Coronary artery (tissue), 2 donors: ENCODE measurements around the gene RING1.

Experiments used
- DNase-seq: peaks from one replicate; pipeline ENCODE4 v3.0.0-alpha.2; 2017; ENCODE audit warnings: low spot score
- H3K27ac ChIP-seq, 2 donors: fragments of 200-600 bp; sonication (generic); one replicate each; pipeline ENCODE4 v1.5.1; 2016 to 2019
- H3K4me3 ChIP-seq: fragments of 200-600 bp; sonication (generic); 2 replicates; pipeline ENCODE4 v1.5.1; 2016; ENCODE audit warnings: mild to moderate bottlenecking, moderate library complexity
- CTCF ChIP-seq: fragments of 200-600 bp; sonication (generic); IDR thresholded peaks from one replicate; pipeline ENCODE4 v1.5.1; 2019; ENCODE audit warnings: antibody characterized with exemption

Gene RING1

DNA sequence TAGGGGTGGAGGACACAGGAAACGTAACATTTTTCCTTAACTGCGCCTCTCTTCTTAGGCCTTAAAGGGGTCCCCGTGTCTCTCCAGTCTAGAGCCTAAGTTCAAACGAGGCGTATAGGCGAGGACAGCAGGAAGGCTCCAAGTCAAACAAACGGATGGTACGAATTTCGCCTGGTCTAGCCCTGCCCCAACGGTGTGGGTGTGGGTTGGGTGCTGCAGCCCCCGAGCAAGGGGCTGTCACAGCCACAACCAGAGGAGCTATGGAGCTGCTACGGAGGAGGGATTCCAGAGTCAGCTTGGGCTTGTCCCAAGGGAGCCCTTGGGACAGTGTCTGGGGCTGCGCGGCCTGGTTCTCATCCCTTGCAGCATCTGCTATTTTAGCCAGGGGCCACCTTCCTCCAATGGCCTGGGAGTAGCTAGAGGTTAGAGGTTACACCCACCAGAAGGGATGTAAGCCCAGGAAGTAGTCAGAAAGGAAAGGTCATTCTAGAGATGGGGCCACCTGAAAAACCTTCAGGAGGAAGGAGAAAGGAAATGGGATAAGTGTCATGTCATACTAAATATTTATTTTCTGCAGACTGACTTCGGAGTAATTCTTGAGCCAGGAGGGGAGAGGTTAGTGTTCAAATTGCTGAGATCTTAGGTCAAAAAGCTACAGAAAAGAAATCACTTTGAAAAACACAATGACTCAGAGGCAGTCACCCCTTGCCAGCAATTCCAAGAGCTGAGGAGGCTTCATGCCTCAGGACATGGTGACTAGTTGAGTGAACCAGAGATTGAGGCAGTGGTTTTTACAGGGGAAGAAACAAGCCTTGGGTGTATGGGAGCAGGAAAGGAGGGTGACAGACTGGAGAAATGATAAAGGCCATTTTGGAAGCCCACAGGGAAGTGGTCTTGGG, 41.7 kb downstream of the RING1 start:
- DNase-seq: peak; percentile 78
- H3K4me3 ChIP-seq: peak overlapping the region; percentile 76
- H3K27ac ChIP-seq: peak overlapping the region; percentile 92 to 95
- no peak for TF ChIP-seq CTCF

DNA sequence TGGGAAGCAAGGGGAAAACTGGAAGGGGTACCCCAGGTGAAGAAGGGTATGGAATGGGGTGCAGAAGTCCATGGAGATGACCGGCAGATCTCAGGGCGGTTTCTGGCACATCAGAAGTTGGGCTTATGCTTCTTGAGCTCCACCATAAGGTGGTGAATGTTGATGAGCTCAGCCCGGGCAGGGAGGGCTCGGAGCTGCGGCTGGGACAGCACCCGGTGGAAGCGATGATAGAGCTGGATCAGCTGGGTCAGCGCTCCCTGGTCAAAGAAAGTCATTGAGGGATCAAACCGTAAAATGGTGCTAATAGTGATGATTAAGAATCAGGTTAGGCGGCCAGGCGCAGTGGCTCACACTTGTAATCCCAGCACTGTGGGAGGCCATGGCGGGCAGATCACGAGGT, 42.4 kb downstream of the RING1 start:
- peak overlapping the region in 1 of 2 donors; percentile 95 for H3K27ac ChIP-seq
- DNase-seq: no peak
- no peak overlapping the region for H3K4me3 ChIP-seq
- no peak for TF ChIP-seq CTCF

DNA sequence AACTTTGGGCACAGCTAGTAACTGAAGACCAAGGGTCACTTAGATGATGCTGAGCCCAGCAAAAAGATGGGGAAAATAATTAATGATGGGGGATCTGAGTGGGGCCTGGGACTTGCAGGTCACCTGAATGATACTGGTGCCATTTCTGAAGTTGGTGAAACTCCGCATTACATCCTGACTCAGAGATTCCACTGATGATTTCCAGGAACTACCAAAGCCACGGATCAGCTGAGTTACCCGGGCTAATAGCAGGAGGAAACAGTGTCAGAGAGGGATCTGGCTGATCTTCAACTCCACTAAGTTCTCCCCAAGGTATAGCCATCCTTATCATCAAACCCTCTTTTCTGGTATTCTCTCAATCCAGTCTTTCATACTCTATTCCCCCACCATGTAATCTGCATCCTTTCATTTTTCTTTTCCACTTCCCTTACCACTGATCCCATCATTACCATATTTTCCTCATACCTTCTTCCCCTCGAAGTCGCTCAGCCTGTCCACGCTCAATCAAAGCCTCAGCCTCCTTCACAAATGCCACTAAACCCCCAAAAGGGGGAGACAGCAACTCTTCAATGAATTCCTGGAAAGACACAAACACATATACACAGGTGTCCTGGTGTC, 43.2 kb downstream of the RING1 start:
- Histone ChIP-seq H3K27ac (no peak overlapping the region), H3K4me3 (no peak overlapping the region)
- DNase-seq: no peak
- TF ChIP-seq CTCF: no peak

GRCh38 chr6:33252759-33253158, 44.5 kb downstream of the RING1 start:
- no peak for DNase-seq
- Histone ChIP-seq H3K4me3 (no peak overlapping the region), H3K27ac (no peak overlapping the region)
- no peak for TF ChIP-seq CTCF

- H3K4me3 ChIP-seq: no peak overlapping the region
- no peak overlapping the region for H3K27ac ChIP-seq
- DNase-seq: no peak
- TF ChIP-seq CTCF: no peak
Measured at GRCh38 chr6:33254591-33254990, 46.3 kb downstream of the RING1 start.

- TF ChIP-seq CTCF: no peak
- Histone ChIP-seq H3K4me3 (no peak overlapping the region), H3K27ac (no peak overlapping the region)
- no peak for DNase-seq
Measured at GRCh38 chr6:33259032-33259431, 50.7 kb downstream of the RING1 start.
